HepG2 (cell line): Measurements from ENCODE around the gene IMPACT. TPM values are rescaled to one million over a fixed set of nuclear protein-coding genes. Genes with fewer than 3 reads are reported as not detected.
A peak's percentile ranks its signal among the peaks of the same experiment; 100 is the strongest.

Experiments used
- ATAC-seq: fragments of 200-7000 bp; cut with Tn5 transposase; 3 replicates; pipeline ENCODE4 v1.9.1; 2020; ENCODE audit warnings: mild to moderate bottlenecking, moderate library complexity
- BruUV-seq: library from RNA; stranded (reverse); fragments of 400-500 nt; replicated peaks from 2 replicates; lab custom pipeline; 2021; lab: Mats Ljungman, UMichigan
- CTCF ChIA-PET: fragments of 300-600 bp; formaldehyde crosslinking; extraction: SDS; loops from one replicate; lab custom pipeline; 2021; ENCODE audit warnings: low total read pairs, inconsistent platforms, low intra/inter-chr PET ratio; lab: Yijun Ruan, JAX
- POLR2A ChIA-PET: fragments of 350-600 bp; sonication (Branson Sonifier 250); formaldehyde crosslinking; loops from one replicate; lab custom pipeline; 2020; ENCODE audit warnings: antibody characterized with exemption, inconsistent platforms; lab: Yijun Ruan, JAX
- DNase-seq: peaks from one replicate; pipeline ENCODE4 v3.0.0-alpha.2; 2015; ENCODE audit warnings: low spot score
- FAIRE-seq: peaks from 3 replicates; lab custom pipeline; 2011; peaks lifted over from hg19 to GRCh38; lab: Jason Lieb, UNC
- H2AFZ ChIP-seq: one replicate; pipeline ENCODE4 v1.6.1; 2011; ENCODE audit warnings: low read length, inconsistent platforms
- H3K27ac ChIP-seq: fragments of 300-600 bp; 3 replicates; pipeline ENCODE4 v1.8.0; 2011; ENCODE audit warnings: mixed run types, mild to moderate bottlenecking, mixed read lengths, low read length, inconsistent platforms; ENCODE audit not compliant: insufficient read depth; ENCODE audit errors: extremely low read length
- H3K27me3 ChIP-seq, 2 experiments: fragments of 200-600 bp in 1 of 2; 2 replicates in 1 of 2; 3 replicates in 1 of 2; pipeline versions ENCODE4 v1.6.0 to v1.8.0; 2011; ENCODE audit warnings: low read length in 2 of 2, mild to moderate bottlenecking in 2 of 2, moderate library complexity in 2 of 2, inconsistent platforms in 1 of 2; ENCODE audit not compliant: insufficient read depth in 2 of 2, control insufficient read depth in 1 of 2
- H3K36me3 ChIP-seq, 2 experiments: fragments of 200-600 bp in 1 of 2; replicated peaks in 1 of 2; 2 replicates in 1 of 2; 3 replicates in 1 of 2; pipeline versions ENCODE4 v1.5.1 to v1.8.0; 2011; ENCODE audit warnings: low read length in 2 of 2, inconsistent platforms in 1 of 2; ENCODE audit not compliant: insufficient read depth in 2 of 2, control insufficient read depth in 1 of 2
- H3K4me1 ChIP-seq: 2 replicates; pipeline ENCODE4 v1.5.1; 2012; ENCODE audit warnings: low read length, inconsistent platforms; ENCODE audit not compliant: insufficient read depth
- H3K4me2 ChIP-seq: 2 replicates; pipeline ENCODE4 v1.6.0; 2011; ENCODE audit warnings: low read depth, low read length, inconsistent platforms
- H3K4me3 ChIP-seq, 3 experiments: fragments of 200-600 bp in 1 of 3; sonication (generic), shearing (Covaris generic) in 1 of 3; replicated peaks in 1 of 3; 2 replicates each; pipeline ENCODE4 v1.5.1; 2011 to 2016; ENCODE audit warnings: low read length in 3 of 3, inconsistent platforms in 2 of 3, low read depth in 2 of 3, mild to moderate bottlenecking in 2 of 3, control low read depth in 1 of 3, mixed read lengths in 1 of 3; ENCODE audit not compliant: insufficient read depth in 1 of 3
- H3K79me2 ChIP-seq: one replicate; pipeline ENCODE4 v1.6.1; 2011; ENCODE audit warnings: low read length, inconsistent platforms; ENCODE audit not compliant: insufficient read depth
- H3K9ac ChIP-seq: 2 replicates; pipeline ENCODE4 v1.6.0; 2011; ENCODE audit warnings: mild to moderate bottlenecking, low read depth, low read length, inconsistent platforms; ENCODE audit not compliant: insufficient read depth
- H3K9me3 ChIP-seq: 2 replicates; pipeline ENCODE4 v1.5.1; 2012; ENCODE audit warnings: mild to moderate bottlenecking, low read length
- H4K20me1 ChIP-seq: 2 replicates; pipeline ENCODE4 v1.6.0; 2011; ENCODE audit warnings: inconsistent platforms, mild to moderate bottlenecking, low read length, moderate library complexity; ENCODE audit not compliant: insufficient read depth
- HOXA5 ChIP-seq: sonication (generic); formaldehyde crosslinking; IDR thresholded peaks from 2 replicates; pipeline ENCODE4 v1.4.0; 2020; ENCODE audit warnings: missing genetic modification reagents
- KAT8 ChIP-seq: IDR thresholded peaks from 2 replicates; pipeline ENCODE4 v1.6.1; 2016; ENCODE audit warnings: missing genetic modification reagents, missing compliant biosample characterization
- KMT2A ChIP-seq: sonication (generic); formaldehyde crosslinking; IDR thresholded peaks from 2 replicates; pipeline ENCODE4 v1.4.0; 2020; ENCODE audit warnings: missing genetic modification reagents
- MAFF ChIP-seq: IDR thresholded peaks from 2 replicates; pipeline ENCODE4 v1.6.1; 2011; ENCODE audit warnings: low read depth, low read length, improper control_type of control experiment
- MIER2 ChIP-seq: IDR thresholded peaks from 2 replicates; pipeline ENCODE4 v1.6.1; 2016; ENCODE audit warnings: missing biosample characterization, missing genetic modification reagents
- MTA3 ChIP-seq: sonication (generic); formaldehyde crosslinking; IDR thresholded peaks from 2 replicates; pipeline ENCODE4 v1.4.0; 2020; ENCODE audit warnings: missing genetic modification reagents
- ZNF362 ChIP-seq: sonication (generic); formaldehyde crosslinking; IDR thresholded peaks from 2 replicates; pipeline ENCODE4 v1.4.0; 2020; ENCODE audit warnings: missing genetic modification reagents, mild to moderate bottlenecking, borderline replicate concordance
- ZNF382 ChIP-seq: sonication (generic); formaldehyde crosslinking; IDR thresholded peaks from 2 replicates; pipeline ENCODE4 v1.5.0; 2020; ENCODE audit warnings: missing genetic modification reagents, mild to moderate bottlenecking, borderline replicate concordance
- WGBS: methylation state at CpG from one replicate; pipeline ENCODE4 v1.1.6; 2017; ENCODE audit warnings: low lambda C conversion rate; 5-methylcytosine and 5-hydroxymethylcytosine counted together
- in situ Hi-C: cut with HindIII; loops from 2 replicates; pipeline ENCODE4 v1.10.0; 2017; ENCODE audit warnings: low pct_unique_long_range_greater_than_20kb; ENCODE audit not compliant: extremely low pct_ligation_motif_present
- intact Hi-C: fragments of 100-400 bp; cut with micrococcal nuclease; formaldehyde crosslinking; loops from one replicate; pipeline ENCODE4 v1.10.0; 2022; ENCODE audit not compliant: unreplicated experiment
- polyA plus RNA-seq, 8 experiments: library from polyadenylated mRNA; depleted of rRNA in 3 of 8; stranded (reverse) in 7 of 8; unstranded in 1 of 8; fragments of >200 nt; fragmentation: Illumina TruSeq in 4 of 8; extraction: Trizol in 4 of 8; gene quantifications; 2 replicates each; pipeline versions ENCODE4 v1.2.1 to v1.2.3, GENCODE V29; 2011 to 2016; ENCODE audit warnings: low read depth in 4 of 8, missing spikeins in 1 of 8, mixed read lengths in 1 of 8; ENCODE audit not compliant: insufficient read depth in 1 of 8
- total RNA-seq, 5 experiments: library from RNA; depleted of rRNA; stranded (reverse); fragments of >200 nt; fragmentation: Illumina TruSeq; extraction: Trizol; gene quantifications; 2 replicates each; pipeline ENCODE4 v1.2.3, GENCODE V29; 2016; ENCODE audit warnings: low read depth in 1 of 5
- TF ChIP-seq, protein P1 (sequence below): sonication (generic); formaldehyde crosslinking; IDR thresholded peaks from 2 replicates; pipeline ENCODE4 v1.5.0; 2020; ENCODE audit warnings: mild to moderate bottlenecking, missing genetic modification reagents, moderate library complexity

Gene IMPACT
- total and polyA plus RNA-seq, 2 of the 13 experiments (the other 11 are each of a cell fraction or from before 2014, with no cell fraction given): 5.0 to 7.7 TPM

- no peak for DNase-seq
- ChIA-PET CTCF (no interaction called here), POLR2A (no interaction called here)
- 65% methylated on average over 6 of the region's 6 CpGs for WGBS
- Histone ChIP-seq H3K27me3 (peaks cover 0 to 16% of the 10 kb centered on the region in 2 experiments; a peak in 4 of 5 replicates), H2AFZ (no peak overlapping the region), H3K27ac (no peak overlapping the region), H3K4me2 (no peak overlapping the region), H3K9ac (no peak overlapping the region), H3K36me3 (no peaks in the 10 kb centered on the region), H3K4me3 (no peak overlapping the region), H3K79me2 (no peaks in the 10 kb centered on the region), H3K9me3 (no peaks in the 10 kb centered on the region), H4K20me1 (no peaks in the 10 kb centered on the region), H3K4me1 (peaks cover 3% of the 10 kb centered on the region; the same call in 1 of the 2 replicates)
- TF ChIP-seq KAT8 (CRISPR knock-in tag): no peak
- TF ChIP-seq KMT2A (CRISPR knock-in tag): no peak
- TF ChIP-seq, protein P1, sequence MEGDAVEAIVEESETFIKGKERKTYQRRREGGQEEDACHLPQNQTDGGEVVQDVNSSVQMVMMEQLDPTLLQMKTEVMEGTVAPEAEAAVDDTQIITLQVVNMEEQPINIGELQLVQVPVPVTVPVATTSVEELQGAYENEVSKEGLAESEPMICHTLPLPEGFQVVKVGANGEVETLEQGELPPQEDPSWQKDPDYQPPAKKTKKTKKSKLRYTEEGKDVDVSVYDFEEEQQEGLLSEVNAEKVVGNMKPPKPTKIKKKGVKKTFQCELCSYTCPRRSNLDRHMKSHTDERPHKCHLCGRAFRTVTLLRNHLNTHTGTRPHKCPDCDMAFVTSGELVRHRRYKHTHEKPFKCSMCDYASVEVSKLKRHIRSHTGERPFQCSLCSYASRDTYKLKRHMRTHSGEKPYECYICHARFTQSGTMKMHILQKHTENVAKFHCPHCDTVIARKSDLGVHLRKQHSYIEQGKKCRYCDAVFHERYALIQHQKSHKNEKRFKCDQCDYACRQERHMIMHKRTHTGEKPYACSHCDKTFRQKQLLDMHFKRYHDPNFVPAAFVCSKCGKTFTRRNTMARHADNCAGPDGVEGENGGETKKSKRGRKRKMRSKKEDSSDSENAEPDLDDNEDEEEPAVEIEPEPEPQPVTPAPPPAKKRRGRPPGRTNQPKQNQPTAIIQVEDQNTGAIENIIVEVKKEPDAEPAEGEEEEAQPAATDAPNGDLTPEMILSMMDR (CRISPR knock-in tag): peak; percentile 29
- in situ Hi-C loops (no loop called here), intact Hi-C loops (no loop called here)
- no TSS peak for BruUV-seq
- no peak for ATAC-seq
- FAIRE-seq: no peak
Measured at GRCh38 chr18:24402209-24402785, 24.2 kb upstream of the IMPACT start.

GRCh38 chr18:24403076-24403475 lies 23.4 kb upstream of the IMPACT start:
- no peak for FAIRE-seq
- no peaks in the 10 kb centered on the region for H3K36me3 ChIP-seq
- WGBS: 73% methylated on average over 5 of the region's 5 CpGs
- H3K27ac ChIP-seq: no peak overlapping the region
- no peaks in the 10 kb centered on the region for H4K20me1 ChIP-seq
- DNase-seq: no peak
- H3K9me3 ChIP-seq: no peaks in the 10 kb centered on the region
- CTCF ChIA-PET: no interaction called here
- POLR2A ChIA-PET: no interaction called here
- no peaks in the 10 kb centered on the region for H3K4me1 ChIP-seq
- no peak for ATAC-seq
- H3K79me2 ChIP-seq: no peaks in the 10 kb centered on the region
- H3K4me2 ChIP-seq: no peak overlapping the region
- TF ChIP-seq HOXA5: no peak
- TF ChIP-seq ZNF362 (CRISPR knock-in tag): no peak
- no peak for TF ChIP-seq MAFF
- no peak for TF ChIP-seq MTA3 (CRISPR knock-in tag)
- no peak for TF ChIP-seq ZNF382 (CRISPR knock-in tag)
- TF ChIP-seq MIER2 (CRISPR knock-in tag): no peak
- TF ChIP-seq, all 625 proteins: peak for 0
- Histone ChIP-seq H3K27me3 (peaks cover 0 to 10% of the 10 kb centered on the region in 2 experiments; a peak in 3 of 5 replicates), H3K4me3 (no peak overlapping the region), H3K9ac (no peak overlapping the region), H2AFZ (no peak overlapping the region)
- intact Hi-C loops: no loop called here
- in situ Hi-C loops: no loop called here
- no TSS peak for BruUV-seq
